ENCODE measurements around the gene HBE1. TPM values are rescaled to one million over a fixed set of nuclear protein-coding genes. Genes with fewer than 3 reads are reported as not detected.

Gene HBE1
- total and polyA plus RNA-seq, 2 donors, result 1.8 to 5.5 TPM

DNA sequence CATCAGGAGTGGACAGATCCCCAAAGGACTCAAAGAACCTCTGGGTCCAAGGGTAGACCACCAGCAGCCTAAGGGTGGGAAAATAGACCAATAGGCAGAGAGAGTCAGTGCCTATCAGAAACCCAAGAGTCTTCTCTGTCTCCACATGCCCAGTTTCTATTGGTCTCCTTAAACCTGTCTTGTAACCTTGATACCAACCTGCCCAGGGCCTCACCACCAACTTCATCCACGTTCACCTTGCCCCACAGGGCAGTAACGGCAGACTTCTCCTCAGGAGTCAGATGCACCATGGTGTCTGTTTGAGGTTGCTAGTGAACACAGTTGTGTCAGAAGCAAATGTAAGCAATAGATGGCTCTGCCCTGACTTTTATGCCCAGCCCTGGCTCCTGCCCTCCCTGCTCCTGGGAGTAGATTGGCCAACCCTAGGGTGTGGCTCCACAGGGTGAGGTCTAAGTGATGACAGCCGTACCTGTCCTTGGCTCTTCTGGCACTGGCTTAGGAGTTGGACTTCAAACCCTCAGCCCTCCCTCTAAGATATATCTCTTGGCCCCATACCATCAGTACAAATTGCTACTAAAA lies 42.9 kb downstream of the HBE1 start, which contains the start of gene HBB:
TSS of gene HBB (minus strand) at position 340 of the 579 bp plus-strand sequence. CDS start at position 290, 50 bp downstream.
- DNase-seq (ENCODE audit: low read depth in 6 of 9, low spot score in 9 of 9), result no peak
- WGBS, result 97% methylated on average over 3 of the region's 3 CpGs
- Histone ChIP-seq H3K27me3 (ENCODE audit: control insufficient read depth in 2 of 2, insufficient read depth in 1 of 2, low read length in 1 of 2) (no peaks in the 10 kb centered on the region), H3K27ac (ENCODE audit: low read depth in 1 of 2, low read length in 1 of 2) (no peak within 1 kb of the TSS), H3K9me3 (ENCODE audit: control insufficient read depth in 2 of 2, insufficient read depth in 1 of 2, low read length in 1 of 2) (no peaks in the 10 kb centered on the region), H3K36me3 (ENCODE audit: control insufficient read depth in 2 of 2, insufficient read depth in 2 of 2, low read length in 1 of 2) (no peaks in the 10 kb centered on the region), H3K4me3 (ENCODE audit: low read length in 2 of 2) (no peak within 1 kb of the TSS), H3K4me1 (ENCODE audit: control insufficient read depth in 2 of 2, insufficient read depth in 2 of 2, low read length in 2 of 2) (no peaks in the 10 kb centered on the region)

DNA sequence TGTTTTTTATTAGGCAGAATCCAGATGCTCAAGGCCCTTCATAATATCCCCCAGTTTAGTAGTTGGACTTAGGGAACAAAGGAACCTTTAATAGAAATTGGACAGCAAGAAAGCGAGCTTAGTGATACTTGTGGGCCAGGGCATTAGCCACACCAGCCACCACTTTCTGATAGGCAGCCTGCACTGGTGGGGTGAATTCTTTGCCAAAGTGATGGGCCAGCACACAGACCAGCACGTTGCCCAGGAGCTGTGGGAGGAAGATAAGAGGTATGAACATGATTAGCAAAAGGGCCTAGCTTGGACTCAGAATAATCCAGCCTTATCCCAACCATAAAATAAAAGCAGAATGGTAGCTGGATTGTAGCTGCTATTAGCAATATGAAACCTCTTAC lies 44.3 kb downstream of the HBE1 start:
- Histone ChIP-seq H3K36me3 (ENCODE audit: control insufficient read depth in 2 of 2, insufficient read depth in 2 of 2, low read length in 1 of 2) (no peaks in the 10 kb centered on the region), H3K4me3 (ENCODE audit: low read length in 2 of 2) (no peak overlapping the region), H3K27ac (ENCODE audit: low read depth in 1 of 2, low read length in 1 of 2) (no peak overlapping the region), H3K27me3 (ENCODE audit: control insufficient read depth in 2 of 2, insufficient read depth in 1 of 2, low read length in 1 of 2) (no peaks in the 10 kb centered on the region), H3K9me3 (ENCODE audit: control insufficient read depth in 2 of 2, insufficient read depth in 1 of 2, low read length in 1 of 2) (no peaks in the 10 kb centered on the region), H3K4me1 (ENCODE audit: control insufficient read depth in 2 of 2, insufficient read depth in 2 of 2, low read length in 2 of 2) (no peaks in the 10 kb centered on the region)
- 77% methylated on average over 2 of the region's 2 CpGs for WGBS
- DNase-seq (ENCODE audit: low read depth in 6 of 9, low spot score in 9 of 9), result no peak

DNA sequence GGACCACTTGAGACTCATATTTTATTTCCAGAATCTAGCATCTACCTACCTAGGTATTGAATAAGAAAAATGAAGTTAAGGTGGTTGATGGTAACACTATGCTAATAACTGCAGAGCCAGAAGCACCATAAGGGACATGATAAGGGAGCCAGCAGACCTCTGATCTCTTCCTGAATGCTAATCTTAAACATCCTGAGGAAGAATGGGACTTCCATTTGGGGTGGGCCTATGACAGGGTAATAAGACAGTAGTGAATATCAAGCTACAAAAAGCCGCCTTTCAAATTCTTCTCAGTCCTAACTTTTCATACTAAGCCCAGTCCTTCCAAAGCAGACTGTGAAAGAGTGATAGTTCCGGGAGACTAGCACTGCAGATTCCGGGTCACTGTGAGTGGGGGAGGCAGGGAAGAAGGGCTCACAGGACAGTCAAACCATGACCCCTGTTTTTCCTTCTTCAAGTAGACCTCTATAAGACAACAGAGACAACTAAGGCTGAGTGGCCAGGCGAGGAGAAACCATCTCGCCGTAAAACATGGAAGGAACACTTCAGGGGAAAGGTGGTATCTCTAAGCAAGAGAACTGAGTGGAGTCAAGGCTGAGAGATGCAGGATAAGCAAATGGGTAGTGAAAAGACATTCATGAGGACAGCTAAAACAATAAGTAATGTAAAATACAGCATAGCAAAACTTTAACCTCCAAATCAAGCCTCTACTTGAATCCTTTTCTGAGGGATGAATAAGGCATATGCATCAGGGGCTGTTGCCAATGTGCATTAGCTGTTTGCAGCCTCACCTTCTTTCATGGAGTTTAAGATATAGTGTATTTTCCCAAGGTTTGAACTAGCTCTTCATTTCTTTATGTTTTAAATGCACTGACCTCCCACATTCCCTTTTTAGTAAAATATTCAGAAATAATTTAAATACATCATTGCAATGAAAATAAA lies 44.9 kb downstream of the HBE1 start:
- Histone ChIP-seq H3K4me1 (ENCODE audit: control insufficient read depth in 2 of 2, insufficient read depth in 2 of 2, low read length in 2 of 2) (no peaks in the 10 kb centered on the region), H3K9me3 (ENCODE audit: control insufficient read depth in 2 of 2, insufficient read depth in 1 of 2, low read length in 1 of 2) (no peaks in the 10 kb centered on the region), H3K4me3 (ENCODE audit: low read length in 2 of 2) (no peak overlapping the region), H3K27ac (ENCODE audit: low read depth in 1 of 2, low read length in 1 of 2) (no peak overlapping the region), H3K27me3 (ENCODE audit: control insufficient read depth in 2 of 2, insufficient read depth in 1 of 2, low read length in 1 of 2) (no peaks in the 10 kb centered on the region), H3K36me3 (ENCODE audit: control insufficient read depth in 2 of 2, insufficient read depth in 2 of 2, low read length in 1 of 2) (no peaks in the 10 kb centered on the region)
- DNase-seq (ENCODE audit: low read depth in 6 of 9, low spot score in 9 of 9), result no peak
- WGBS, result 80% methylated on average over 6 of the region's 6 CpGs

DNA sequence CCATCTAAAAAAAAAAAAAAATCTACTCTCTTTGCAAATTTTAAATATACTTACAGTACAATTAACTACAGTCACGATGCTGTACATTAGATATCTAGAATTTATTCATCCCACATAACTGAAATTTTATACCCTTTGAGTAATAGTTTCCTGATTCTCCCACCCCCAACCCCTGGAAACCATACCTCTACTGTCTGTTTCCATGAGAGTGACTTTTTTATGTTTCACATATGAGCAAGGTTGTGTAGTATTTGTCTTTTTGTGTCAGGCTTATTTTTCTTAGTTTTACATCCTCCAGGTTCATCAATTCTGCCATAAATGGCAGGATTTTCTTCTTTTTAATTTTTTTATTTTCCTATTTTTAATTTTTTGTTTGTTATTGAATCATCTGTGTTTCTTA lies 46.1 kb downstream of the HBE1 start:
- Histone ChIP-seq H3K4me1 (ENCODE audit: control insufficient read depth in 2 of 2, insufficient read depth in 2 of 2, low read length in 2 of 2) (no peaks in the 10 kb centered on the region), H3K4me3 (ENCODE audit: low read length in 2 of 2) (no peak overlapping the region), H3K27ac (ENCODE audit: low read depth in 1 of 2, low read length in 1 of 2) (no peak overlapping the region), H3K36me3 (ENCODE audit: control insufficient read depth in 2 of 2, insufficient read depth in 2 of 2, low read length in 1 of 2) (no peaks in the 10 kb centered on the region), H3K9me3 (ENCODE audit: control insufficient read depth in 2 of 2, insufficient read depth in 1 of 2, low read length in 1 of 2) (no peaks in the 10 kb centered on the region), H3K27me3 (ENCODE audit: control insufficient read depth in 2 of 2, insufficient read depth in 1 of 2, low read length in 1 of 2) (no peaks in the 10 kb centered on the region)
- no peak for DNase-seq (ENCODE audit: low read depth in 6 of 9, low spot score in 9 of 9)
- WGBS, result 89% methylated on average over 1 of the region's 1 CpG

DNA sequence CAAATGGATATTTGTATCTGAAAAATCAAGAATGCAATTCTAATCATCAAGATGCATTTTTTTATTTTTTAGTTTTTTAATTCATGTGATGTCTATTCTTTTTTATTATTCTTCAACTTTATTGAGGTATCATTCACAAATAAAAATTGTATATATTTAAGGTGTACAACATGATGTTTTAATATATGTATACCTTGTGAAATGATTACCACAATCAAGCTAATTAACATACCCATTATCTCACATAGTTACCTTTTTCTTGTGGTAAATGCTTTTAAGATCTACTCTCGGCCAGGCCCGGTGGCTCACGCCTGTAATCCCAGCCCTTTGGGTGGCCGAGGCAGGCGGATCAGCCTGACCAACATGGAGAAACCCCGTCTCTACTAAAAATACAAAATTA lies 46.6 kb downstream of the HBE1 start:
- Histone ChIP-seq H3K9me3 (ENCODE audit: control insufficient read depth in 2 of 2, insufficient read depth in 1 of 2, low read length in 1 of 2) (no peaks in the 10 kb centered on the region), H3K27ac (ENCODE audit: low read depth in 1 of 2, low read length in 1 of 2) (no peak overlapping the region), H3K36me3 (ENCODE audit: control insufficient read depth in 2 of 2, insufficient read depth in 2 of 2, low read length in 1 of 2) (no peaks in the 10 kb centered on the region), H3K27me3 (ENCODE audit: control insufficient read depth in 2 of 2, insufficient read depth in 1 of 2, low read length in 1 of 2) (no peaks in the 10 kb centered on the region), H3K4me3 (ENCODE audit: low read length in 2 of 2) (no peak overlapping the region), H3K4me1 (ENCODE audit: control insufficient read depth in 2 of 2, insufficient read depth in 2 of 2, low read length in 2 of 2) (no peaks in the 10 kb centered on the region)
- no peak for DNase-seq (ENCODE audit: low read depth in 6 of 9, low spot score in 9 of 9)
- WGBS, result 97% methylated on average over 6 of the region's 6 CpGs

Other genes starting within 250 kb of the HBE1 start
- not detected for gene OR52J3, start 223.4 kb downstream of the HBE1 start, total RNA-seq
- not detected for gene OR52J3, start 223.4 kb downstream of the HBE1 start, polyA plus RNA-seq
- not detected for gene OR52E2, start 210.3 kb downstream of the HBE1 start, total RNA-seq
- not detected for gene OR52E2, start 210.3 kb downstream of the HBE1 start, polyA plus RNA-seq
- gene OR52E1, start 200.4 kb downstream of the HBE1 start, total RNA-seq, result not detected
- gene OR52E1, start 200.4 kb downstream of the HBE1 start, polyA plus RNA-seq, result not detected
- gene OR52A5, start 131.6 kb downstream of the HBE1 start, total RNA-seq, result not detected
- gene OR52A5, start 131.6 kb downstream of the HBE1 start, polyA plus RNA-seq, result not detected
- not detected for gene OR52A1, start 115.2 kb downstream of the HBE1 start, total RNA-seq
- gene OR52A1, start 115.2 kb downstream of the HBE1 start, polyA plus RNA-seq, result not detected
- gene OR51V1, start 69.3 kb downstream of the HBE1 start, total RNA-seq, result not detected
- not detected for gene OR51V1, start 69.3 kb downstream of the HBE1 start, polyA plus RNA-seq
- gene HBB, start 42.9 kb downstream of the HBE1 start, total RNA-seq, result 341 TPM
- gene HBB, start 42.9 kb downstream of the HBE1 start, polyA plus RNA-seq, result 22.3 TPM
- gene HBD, start 35.5 kb downstream of the HBE1 start, total RNA-seq, result 1.1 TPM
- 1.3 TPM for gene HBD, start 35.5 kb downstream of the HBE1 start, polyA plus RNA-seq
- 612 TPM for gene HBG1, start 20.1 kb downstream of the HBE1 start, total RNA-seq
- 0.41 TPM for gene HBG1, start 20.1 kb downstream of the HBE1 start, polyA plus RNA-seq
- gene HBG2, start 15.2 kb downstream of the HBE1 start, total RNA-seq, result 5,270 TPM
- 1.0 TPM for gene HBG2, start 15.2 kb downstream of the HBE1 start, polyA plus RNA-seq
- not detected for gene OR51B4, start 32.0 kb upstream of the HBE1 start, total RNA-seq
- not detected for gene OR51B4, start 32.0 kb upstream of the HBE1 start, polyA plus RNA-seq
- not detected for gene OR51B2, start 54.4 kb upstream of the HBE1 start, total RNA-seq
- gene OR51B2, start 54.4 kb upstream of the HBE1 start, polyA plus RNA-seq, result 0.07 TPM
- 0.14 TPM for gene OR51B5, start 73.6 kb upstream of the HBE1 start, total RNA-seq
- 0.21 TPM for gene OR51B5, start 73.6 kb upstream of the HBE1 start, polyA plus RNA-seq
- gene OR51B6, start 81.6 kb upstream of the HBE1 start, total RNA-seq, result not detected
- gene OR51B6, start 81.6 kb upstream of the HBE1 start, polyA plus RNA-seq, result not detected
- gene OR51M1, start 113.9 kb upstream of the HBE1 start, total RNA-seq, result not detected
- gene OR51M1, start 113.9 kb upstream of the HBE1 start, polyA plus RNA-seq, result 0.02 TPM
- not detected for gene OR51Q1, start 152.2 kb upstream of the HBE1 start, total RNA-seq
- not detected for gene OR51Q1, start 152.2 kb upstream of the HBE1 start, polyA plus RNA-seq
- gene OR51I1, start 171.6 kb upstream of the HBE1 start, total RNA-seq, result not detected
- gene OR51I1, start 171.6 kb upstream of the HBE1 start, polyA plus RNA-seq, result not detected
- gene OR51I2, start 179.4 kb upstream of the HBE1 start, total RNA-seq, result not detected
- not detected for gene OR51I2, start 179.4 kb upstream of the HBE1 start, polyA plus RNA-seq
- not detected for gene OR52D1, start 218.7 kb upstream of the HBE1 start, total RNA-seq
- gene OR52D1, start 218.7 kb upstream of the HBE1 start, polyA plus RNA-seq, result not detected
- gene UBQLN3, start 240.0 kb upstream of the HBE1 start, total RNA-seq, result under 0.01 TPM
- 0.07 TPM for gene UBQLN3, start 240.0 kb upstream of the HBE1 start, polyA plus RNA-seq
- 0.09 TPM for gene UBQLNL, start 246.8 kb upstream of the HBE1 start, total RNA-seq
- 1.5 TPM for gene UBQLNL, start 246.8 kb upstream of the HBE1 start, polyA plus RNA-seq

All from thymus (tissue), 11 donors.